Limb (tissue), 2 donors: ENCODE data around the gene FRMD4B.
A peak's percentile ranks its signal among the peaks of the same experiment; 100 is the strongest.

Source experiments
- DNase-seq, 2 donors: peaks; one replicate each; pipeline ENCODE4 v3.0.0-alpha.2; 2016; ENCODE audit errors: extremely low spot score in 2 of 2

FRMD4B gene

DNA sequence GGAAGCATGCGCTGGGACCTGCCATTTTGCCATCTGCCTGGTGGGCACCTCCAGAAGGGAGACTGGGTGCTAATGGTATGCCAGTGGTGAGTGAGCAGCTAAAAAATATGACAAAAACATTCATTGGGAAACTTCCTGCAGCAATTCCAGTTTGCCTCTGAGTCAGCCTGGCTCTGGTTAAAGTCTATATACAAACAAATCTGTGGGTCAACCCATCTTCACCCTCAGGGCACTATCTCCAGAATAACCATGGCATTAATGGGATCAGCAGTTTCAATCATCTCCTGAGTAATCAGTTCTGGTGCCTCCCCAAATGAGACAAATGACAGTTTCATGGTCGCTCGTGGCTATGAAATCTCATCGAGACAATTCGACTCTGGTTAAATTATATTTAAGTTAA is 21.5 kb downstream of the FRMD4B start:
- DNase-seq, result no peak

- DNase-seq, result no peak
Measured at GRCh38 chr3:69360690-69361089, 25.2 kb downstream of the FRMD4B start.

GRCh38 chr3:69359916-69360315 is 26.0 kb downstream of the FRMD4B start:
- no peak for DNase-seq

GRCh38 chr3:69359339-69359893 is 26.5 kb downstream of the FRMD4B start:
- DNase-seq, result peak in 1 of 2 donors; percentile 25

- DNase-seq, result no peak
Measured at GRCh38 chr3:69357196-69357595, 28.7 kb downstream of the FRMD4B start.

GRCh38 chr3:69354948-69355347 is 30.9 kb downstream of the FRMD4B start:
- DNase-seq, result no peak

DNA sequence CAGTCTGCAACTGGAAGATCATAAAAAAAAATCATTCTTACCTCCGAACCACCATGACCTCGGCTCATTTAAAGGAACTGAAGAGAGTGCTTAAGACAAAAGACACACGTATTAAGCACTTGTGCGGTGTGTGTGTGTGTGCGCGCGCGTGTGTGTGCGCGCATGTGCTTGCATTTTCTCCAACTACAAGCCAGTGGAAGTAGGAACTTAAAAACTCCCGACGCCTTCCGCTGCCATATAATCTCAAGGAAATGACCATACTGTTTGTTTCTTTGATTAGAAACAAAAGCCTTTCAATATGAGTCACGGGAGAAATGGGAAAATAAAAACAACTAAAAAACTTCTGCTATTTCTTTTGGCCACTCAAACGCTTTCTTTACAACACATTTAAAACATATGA is 32.4 kb downstream of the FRMD4B start:
- DNase-seq, result no peak

DNA sequence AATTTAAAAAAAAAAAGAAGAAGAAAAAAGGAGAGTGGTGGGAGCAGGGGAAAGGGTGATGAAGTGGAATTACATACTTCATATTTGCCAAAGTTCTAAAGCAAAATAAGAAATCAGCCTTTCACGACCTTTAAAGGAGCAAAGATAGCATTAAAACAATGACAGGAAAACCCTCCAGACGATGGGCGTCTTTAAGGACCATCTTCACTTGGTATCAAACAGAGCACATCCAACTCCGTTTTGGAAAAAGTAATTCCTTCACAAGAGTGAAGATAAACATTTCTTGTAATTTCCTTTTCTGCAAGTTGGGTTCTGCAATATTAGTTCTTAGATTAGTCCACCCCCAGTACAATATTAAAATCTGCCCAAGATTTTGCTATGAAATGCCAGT is 32.8 kb downstream of the FRMD4B start:
- DNase-seq, result no peak

DNA sequence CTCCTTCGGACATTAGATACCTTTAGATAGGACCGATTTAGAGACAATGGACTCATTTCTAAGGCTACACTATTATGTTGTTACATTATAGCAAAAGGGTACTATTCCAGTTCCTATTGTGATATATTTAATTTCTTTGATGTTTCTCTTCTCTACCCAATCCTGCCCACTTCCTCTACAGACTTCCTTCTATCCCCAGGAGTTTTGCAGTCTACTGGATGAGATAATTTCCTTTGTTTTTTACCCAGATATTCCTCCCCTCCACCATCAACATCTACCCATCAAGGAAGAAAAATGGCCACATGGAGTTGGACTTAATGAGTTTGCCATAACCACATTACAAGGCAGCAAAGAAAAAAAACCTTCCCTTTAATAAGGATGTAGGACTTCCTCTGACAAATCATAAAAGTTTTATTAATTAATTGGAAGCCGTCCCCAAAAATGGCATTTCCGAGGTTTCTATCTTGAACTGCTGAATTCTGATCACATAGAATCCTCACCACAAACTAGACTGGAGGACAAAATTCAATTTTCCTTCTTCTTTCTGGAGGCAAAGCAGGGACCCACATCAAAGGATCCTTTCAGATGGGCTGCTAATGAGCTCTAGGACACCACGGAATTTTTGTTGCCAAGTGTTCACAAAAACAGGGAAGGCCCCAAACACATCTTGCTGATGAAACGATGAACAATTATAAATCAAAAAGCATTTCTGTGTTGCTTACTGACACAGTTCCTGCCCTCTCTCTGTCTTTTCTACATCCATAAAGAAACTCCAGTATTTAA is 33.4 kb downstream of the FRMD4B start:
- DNase-seq, result no peak

- DNase-seq, result no peak
Measured at GRCh38 chr3:69343875-69344274, 42.0 kb downstream of the FRMD4B start.

GRCh38 chr3:69342074-69342473 is 43.8 kb downstream of the FRMD4B start:
- no peak for DNase-seq

DNA sequence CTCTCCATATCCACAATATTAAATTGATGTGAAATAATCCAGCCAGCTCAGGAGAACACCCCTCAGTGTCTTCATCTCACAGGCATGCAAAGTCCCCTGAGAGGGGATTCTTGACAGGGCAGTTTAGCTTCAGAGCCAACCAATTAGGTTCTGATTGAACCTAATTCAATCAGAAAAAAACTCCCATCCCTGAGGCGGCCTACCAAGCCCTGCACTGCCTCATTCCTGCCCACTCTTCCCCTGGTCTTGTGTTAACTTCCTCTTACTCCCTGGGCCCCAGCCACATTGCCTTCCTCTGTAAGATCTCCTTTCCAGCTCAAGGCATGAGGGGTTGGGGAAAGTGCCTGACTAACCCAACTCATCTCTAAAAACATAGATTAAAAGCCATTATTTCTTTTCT is 46.1 kb downstream of the FRMD4B start:
- no peak for DNase-seq

GRCh38 chr3:69338911-69339310 is 47.0 kb downstream of the FRMD4B start:
- DNase-seq, result no peak

- no peak for DNase-seq
Measured at GRCh38 chr3:69332934-69333333, 53.0 kb downstream of the FRMD4B start.

GRCh38 chr3:69330891-69331400 is 54.9 kb downstream of the FRMD4B start:
- no peak for DNase-seq

GRCh38 chr3:69329892-69330291 is 56.0 kb downstream of the FRMD4B start:
- DNase-seq, result no peak

- no peak for DNase-seq
Measured at GRCh38 chr3:69328963-69329302, 57.0 kb downstream of the FRMD4B start.

DNA sequence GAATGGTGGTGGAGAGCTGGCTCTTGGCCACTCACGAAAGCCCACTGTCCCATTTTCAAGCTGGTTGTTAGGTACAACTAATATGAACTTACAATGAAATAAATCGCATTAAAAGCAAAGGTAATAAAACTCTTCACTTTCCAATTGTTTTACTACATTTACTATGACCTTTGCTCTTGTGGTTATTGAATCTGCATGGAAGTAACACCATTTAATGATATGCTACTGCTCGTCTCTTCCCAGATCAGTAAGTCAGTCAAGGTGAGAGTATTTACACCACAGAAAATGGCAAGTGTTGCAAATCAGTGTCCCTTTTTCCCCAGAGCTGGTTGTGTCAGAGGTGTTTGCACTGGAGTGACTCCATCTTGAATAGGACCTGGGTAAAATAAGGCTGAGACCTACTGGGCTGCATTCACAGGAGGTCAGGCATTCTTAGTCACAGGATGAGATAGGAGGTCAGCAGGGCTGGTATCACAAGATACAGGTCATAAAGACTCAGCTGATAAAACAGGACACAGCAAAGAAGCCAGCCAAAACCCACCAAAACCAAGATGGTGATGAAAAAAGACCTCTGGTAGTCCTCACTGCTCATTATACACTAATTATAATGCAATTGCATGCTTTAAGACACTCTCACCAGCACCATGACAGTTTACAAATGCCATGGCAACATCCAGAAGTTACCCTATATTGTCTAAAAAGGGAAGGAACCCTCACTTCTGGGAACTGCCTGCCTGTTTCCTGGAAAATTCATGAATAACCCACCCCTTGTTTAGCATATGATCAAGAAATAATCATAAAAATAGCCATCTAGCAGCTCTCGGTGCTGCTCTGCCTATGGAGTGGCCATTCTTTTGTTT is 57.6 kb downstream of the FRMD4B start:
- no peak for DNase-seq

DNA sequence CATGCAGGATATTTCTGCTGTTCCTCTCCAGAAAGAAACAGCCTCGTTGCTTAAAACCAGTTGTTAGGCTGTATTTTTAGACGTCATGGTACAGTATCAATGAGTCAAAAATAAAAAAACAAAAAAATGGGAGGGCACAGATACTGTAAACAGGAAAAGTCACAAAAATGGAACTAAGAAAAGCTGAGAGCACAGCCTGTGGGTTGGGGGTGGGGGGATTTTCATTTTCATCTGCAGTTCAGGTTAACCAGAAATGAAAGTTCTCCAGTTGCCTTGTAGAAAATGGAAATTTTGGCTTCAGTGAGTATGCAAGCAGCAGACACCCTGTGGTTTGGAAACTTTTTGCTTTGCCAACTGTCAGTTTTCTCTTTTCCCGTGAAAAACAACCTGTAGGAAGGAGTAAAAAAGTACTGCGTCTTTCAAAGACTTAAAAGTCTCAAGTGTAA is 59.0 kb downstream of the FRMD4B start:
- peak in 1 of 2 donors; percentile 48 for DNase-seq

DNA sequence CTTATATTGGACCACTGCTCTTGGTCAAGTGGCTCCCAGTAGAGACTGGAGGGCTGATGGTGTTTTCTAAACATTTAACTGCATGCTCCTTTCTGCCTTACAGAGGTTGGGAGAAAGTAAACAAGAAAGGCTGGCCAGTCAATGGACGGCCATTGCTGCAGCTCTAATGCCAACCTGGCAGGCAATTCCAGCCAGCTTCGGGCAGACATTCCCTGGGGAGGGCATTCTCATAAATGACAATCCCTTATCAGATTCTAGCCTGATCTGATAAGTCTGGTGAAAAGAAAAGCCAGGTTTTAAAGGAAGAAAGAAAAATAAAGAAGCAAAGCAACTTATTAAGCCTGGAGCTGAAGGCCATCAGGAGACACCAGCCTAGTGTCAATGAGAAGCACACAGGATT is 60.7 kb downstream of the FRMD4B start:
- no peak for DNase-seq

GRCh38 chr3:69324362-69325025 is 61.4 kb downstream of the FRMD4B start:
- no peak for DNase-seq

- no peak for DNase-seq
Measured at GRCh38 chr3:69323941-69324340, 61.9 kb downstream of the FRMD4B start.
